Measurements from ENCODE around the gene MAN1C1. TPM values are rescaled to one million over a fixed set of nuclear protein-coding genes. Genes with fewer than 3 reads are reported as not detected.

MAN1C1 gene
- total RNA-seq, 2 donors from 2014 or later, result 8.8 to 15.3 TPM

DNA sequence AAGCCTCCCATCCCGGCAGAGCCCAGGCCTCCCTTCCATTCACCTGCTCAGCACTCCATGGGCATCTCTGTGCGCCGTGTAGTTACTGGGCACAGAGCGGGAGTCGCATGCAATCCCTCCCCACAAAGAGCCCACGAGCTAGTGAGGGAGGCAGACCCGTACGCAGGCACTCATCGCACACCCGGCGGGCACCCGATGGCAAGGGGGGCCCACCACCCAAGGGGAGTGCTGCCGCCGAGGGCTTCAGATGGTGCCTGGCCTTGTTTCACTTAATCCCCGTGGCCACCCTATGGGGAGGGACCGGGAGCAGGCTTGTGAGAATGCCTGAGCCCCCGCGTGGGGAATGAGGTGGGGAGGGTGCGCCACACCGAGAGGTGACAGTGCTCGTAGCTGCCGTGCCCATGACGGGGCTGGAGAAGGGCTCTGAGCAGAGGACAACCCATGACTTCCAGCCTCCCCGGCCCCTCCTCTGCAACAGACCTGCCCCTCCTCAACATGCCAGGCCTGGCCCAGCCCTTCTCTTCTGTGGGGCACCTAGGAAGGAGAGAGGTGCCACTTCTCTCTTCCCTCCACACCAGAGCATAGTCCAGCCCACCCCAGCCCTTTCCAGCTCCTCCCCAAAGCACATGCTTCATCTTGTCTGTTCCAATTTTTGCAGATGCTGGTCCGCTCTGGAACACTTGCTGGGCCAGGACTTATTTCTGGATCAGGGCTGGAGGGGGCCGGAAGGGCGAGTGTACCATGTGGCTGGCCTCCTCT is 153.2 kb downstream of the MAN1C1 start:
- Mint-ChIP-seq H3K9me3 (no peaks in the 10 kb centered on the region), H3K36me3 (peaks cover 5 to 6% of the 10 kb centered on the region in 2 donors), H3K27ac (peak overlapping the region; percentile 16 to 52)
- DNase-seq (ENCODE audit: low spot score in 2 of 2), result no peak
- no peak for ATAC-seq

- DNase-seq (ENCODE audit: low spot score in 2 of 2) (no peak), ATAC-seq (no peak)
- Mint-ChIP-seq H3K9me3 (no peaks in the 10 kb centered on the region), H3K27ac (peak overlapping the region; percentile 52 to 81), H3K36me3 (peaks cover 5 to 6% of the 10 kb centered on the region in 2 donors)
These were observed 154.1 kb downstream of the MAN1C1 start for GRCh38 chr1:25770541-25771220.

- DNase-seq (ENCODE audit: low spot score in 2 of 2) (peak in 1 of 2 donors; percentile 34), ATAC-seq (peak; percentile 31 to 57)
- Mint-ChIP-seq H3K36me3 (peaks cover 5 to 6% of the 10 kb centered on the region in 2 donors), H3K27ac (peak overlapping the region; percentile 52 to 81), H3K9me3 (no peaks in the 10 kb centered on the region)
These were observed 154.9 kb downstream of the MAN1C1 start for GRCh38 chr1:25771221-25772114.

- DNase-seq (ENCODE audit: low spot score in 2 of 2) (no peak), ATAC-seq (no peak)
- peaks cover 5 to 6% of the 10 kb centered on the region in 2 donors for H3K36me3 Mint-ChIP-seq
- peak overlapping the region; percentile 52 to 81 for H3K27ac Mint-ChIP-seq
- no peaks in the 10 kb centered on the region for H3K9me3 Mint-ChIP-seq
These were observed 155.6 kb downstream of the MAN1C1 start for GRCh38 chr1:25772164-25772563.

GRCh38 chr1:25772692-25773245 is 156.2 kb downstream of the MAN1C1 start:
- Mint-ChIP-seq H3K36me3 (peaks cover 5 to 6% of the 10 kb centered on the region in 2 donors), H3K27ac (no peak overlapping the region), H3K9me3 (no peaks in the 10 kb centered on the region)
- no peak for DNase-seq (ENCODE audit: low spot score in 2 of 2)
- ATAC-seq, result no peak

GRCh38 chr1:25773441-25774125 is 157.0 kb downstream of the MAN1C1 start:
- Mint-ChIP-seq H3K27ac (peak overlapping the region; percentile 73 to 81), H3K36me3 (peaks cover 5 to 6% of the 10 kb centered on the region in 2 donors), H3K9me3 (no peaks in the 10 kb centered on the region)
- DNase-seq (ENCODE audit: low spot score in 2 of 2) (no peak), ATAC-seq (no peak)

- Mint-ChIP-seq H3K9me3 (no peaks in the 10 kb centered on the region), H3K36me3 (peaks cover 5 to 6% of the 10 kb centered on the region in 2 donors), H3K27ac (peak overlapping the region; percentile 73 to 94)
- ATAC-seq (no peak), DNase-seq (ENCODE audit: low spot score in 2 of 2) (no peak)
These were observed 157.7 kb downstream of the MAN1C1 start for GRCh38 chr1:25774206-25774803.

- DNase-seq (ENCODE audit: low spot score in 2 of 2) (peak; percentile 78 to 83), ATAC-seq (peak; percentile 86 to 88)
- Mint-ChIP-seq H3K36me3 (peaks cover 5 to 6% of the 10 kb centered on the region in 2 donors), H3K27ac (peak overlapping the region; percentile 73 to 94), H3K9me3 (no peaks in the 10 kb centered on the region)
These were observed 158.6 kb downstream of the MAN1C1 start for GRCh38 chr1:25774921-25775771.

DNA sequence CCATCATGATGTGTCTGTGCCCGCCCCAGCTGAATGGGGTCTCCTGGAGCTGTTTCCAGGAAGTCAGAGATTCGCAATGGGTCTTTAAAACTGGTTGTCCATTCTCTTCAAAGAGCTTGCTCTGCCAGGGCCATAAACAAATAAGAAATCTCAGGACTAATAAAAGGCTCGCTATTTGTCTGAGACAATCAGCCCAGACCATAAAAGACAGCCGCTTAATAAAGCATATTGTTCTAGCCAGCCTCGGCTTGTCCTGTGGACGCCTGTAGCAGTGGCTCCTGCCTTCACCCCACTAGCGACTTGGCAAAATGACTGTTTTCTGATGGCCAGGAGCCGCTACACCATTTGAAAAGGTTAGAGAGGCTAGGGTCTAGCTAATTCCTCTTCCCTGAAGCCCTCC is 162.8 kb downstream of the MAN1C1 start:
- ATAC-seq (no peak), DNase-seq (ENCODE audit: low spot score in 2 of 2) (no peak)
- Mint-ChIP-seq H3K9me3 (no peaks in the 10 kb centered on the region), H3K36me3 (peaks cover 0 to under 1% of the 10 kb centered on the region in 2 donors), H3K27ac (no peak overlapping the region)

DNA sequence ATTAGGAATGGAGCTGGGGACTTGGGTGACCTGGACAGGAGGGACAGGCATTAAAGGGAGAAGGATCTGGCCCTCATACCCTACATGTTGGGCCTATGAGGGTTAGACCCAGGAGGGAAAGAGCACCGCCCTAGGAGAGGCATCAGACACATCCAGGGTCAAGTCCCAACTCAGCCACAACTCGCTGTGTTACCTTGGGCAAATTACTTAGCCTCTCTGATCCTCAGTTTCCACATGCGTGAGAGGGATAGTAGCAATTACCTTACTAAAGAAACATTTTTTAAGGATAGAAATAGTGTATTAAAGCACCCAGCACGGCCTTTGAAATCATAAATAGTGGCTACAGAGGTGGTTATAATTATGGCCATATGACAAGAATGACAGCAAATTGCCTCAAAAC is 163.3 kb downstream of the MAN1C1 start:
- ATAC-seq (no peak), DNase-seq (ENCODE audit: low spot score in 2 of 2) (no peak)
- Mint-ChIP-seq H3K9me3 (no peaks in the 10 kb centered on the region), H3K27ac (no peak overlapping the region), H3K36me3 (peaks cover 0 to 4% of the 10 kb centered on the region in 2 donors)

GRCh38 chr1:25780318-25781129 is 163.9 kb downstream of the MAN1C1 start:
- H3K27ac Mint-ChIP-seq, result peak overlapping the region in 1 of 2 donors; percentile 65
- no peaks in the 10 kb centered on the region for H3K9me3 Mint-ChIP-seq
- H3K36me3 Mint-ChIP-seq, result peaks cover 0 to 4% of the 10 kb centered on the region in 2 donors
- DNase-seq (ENCODE audit: low spot score in 2 of 2) (no peak), ATAC-seq (no peak)

- DNase-seq (ENCODE audit: low spot score in 2 of 2), result no peak
- Mint-ChIP-seq H3K27ac (no peak overlapping the region), H3K9me3 (no peaks in the 10 kb centered on the region), H3K36me3 (peaks cover 0 to 4% of the 10 kb centered on the region in 2 donors)
- no peak for ATAC-seq
These were observed 164.5 kb downstream of the MAN1C1 start for GRCh38 chr1:25781130-25781433.

DNA sequence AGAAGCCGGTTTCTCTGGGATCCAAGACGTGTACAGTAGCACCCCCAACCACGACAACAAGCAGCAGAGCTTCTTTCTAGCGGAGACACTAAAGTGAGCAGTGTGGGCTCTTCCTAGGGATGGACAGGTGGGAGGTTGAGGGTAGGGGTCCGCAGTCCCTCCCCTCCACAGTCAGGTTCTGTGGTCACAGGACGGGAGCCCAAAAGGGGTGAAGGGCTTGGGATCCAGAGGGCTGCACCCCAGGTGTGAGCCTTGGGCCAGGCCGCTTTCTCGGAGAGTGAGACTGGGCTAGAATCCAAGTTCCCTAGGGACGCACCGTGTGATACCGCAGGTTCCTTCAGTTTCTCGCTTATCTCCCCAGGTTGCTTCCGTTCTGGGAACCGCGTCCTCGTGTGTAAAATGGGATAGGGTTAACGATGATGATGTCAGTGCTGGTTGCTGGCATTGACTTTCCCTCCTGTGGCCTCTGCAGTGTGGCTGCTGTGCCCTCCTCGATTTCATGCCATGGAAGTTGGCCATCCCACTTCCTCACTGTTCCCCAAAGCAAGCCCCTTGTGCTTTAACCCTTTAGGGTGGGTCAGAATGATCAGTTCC is 166.1 kb downstream of the MAN1C1 start:
- DNase-seq (ENCODE audit: low spot score in 2 of 2) (no peak), ATAC-seq (no peak)
- Mint-ChIP-seq H3K27ac (peak overlapping the region in 1 of 2 donors; percentile 73), H3K36me3 (peaks cover 0 to 4% of the 10 kb centered on the region in 2 donors), H3K9me3 (no peaks in the 10 kb centered on the region)

GRCh38 chr1:25784575-25785051 is 168.0 kb downstream of the MAN1C1 start:
- DNase-seq (ENCODE audit: low spot score in 2 of 2) (no peak), ATAC-seq (no peak)
- Mint-ChIP-seq H3K9me3 (no peaks in the 10 kb centered on the region), H3K36me3 (peaks cover 0 to 4% of the 10 kb centered on the region in 2 donors), H3K27ac (peak overlapping the region; percentile 16 to 30)

All from activated naive CD4-positive, alpha-beta T cell treated with anti-CD3 and anti-CD28 coated beads, Interleukin-2, amount 50 U/mL, for 72 hours (primary cell).